HUES48 (cell line): ENCODE measurements around the gene TWSG1.
"Not testable (repeated sequence)": the region's sequence is repeated elsewhere in the genome, so short reads cannot be mapped to it uniquely, and the experiment has no call there.

ENCODE experiments used
- H3K27ac ChIP-seq: one replicate; pipeline ENCODE4 v1.7.0; 2013; ENCODE audit warnings: low read depth, low read length, inconsistent platforms
- H3K27me3 ChIP-seq: 2 replicates; pipeline ENCODE4 v1.6.1; 2013; ENCODE audit warnings: mild to moderate bottlenecking, low read length; ENCODE audit not compliant: control insufficient read depth, insufficient read depth
- H3K36me3 ChIP-seq: 2 replicates; pipeline ENCODE4 v1.6.1; 2013; ENCODE audit warnings: low read length; ENCODE audit not compliant: control insufficient read depth, insufficient read depth
- H3K4me1 ChIP-seq: 2 replicates; pipeline ENCODE4 v1.6.1; 2013; ENCODE audit warnings: mild to moderate bottlenecking, low read length; ENCODE audit not compliant: control insufficient read depth, insufficient read depth
- H3K4me3 ChIP-seq: 2 replicates; pipeline ENCODE4 v1.5.1; 2013; ENCODE audit warnings: mild to moderate bottlenecking, low read depth, low read length
- H3K9ac ChIP-seq: 2 replicates; pipeline ENCODE4 v1.6.1; 2013; ENCODE audit warnings: mild to moderate bottlenecking, low read depth, low read length, moderate library complexity
- H3K9me3 ChIP-seq: 2 replicates; pipeline ENCODE4 v1.6.1; 2013; ENCODE audit warnings: low read length; ENCODE audit not compliant: control insufficient read depth, insufficient read depth

The TWSG1 gene

DNA sequence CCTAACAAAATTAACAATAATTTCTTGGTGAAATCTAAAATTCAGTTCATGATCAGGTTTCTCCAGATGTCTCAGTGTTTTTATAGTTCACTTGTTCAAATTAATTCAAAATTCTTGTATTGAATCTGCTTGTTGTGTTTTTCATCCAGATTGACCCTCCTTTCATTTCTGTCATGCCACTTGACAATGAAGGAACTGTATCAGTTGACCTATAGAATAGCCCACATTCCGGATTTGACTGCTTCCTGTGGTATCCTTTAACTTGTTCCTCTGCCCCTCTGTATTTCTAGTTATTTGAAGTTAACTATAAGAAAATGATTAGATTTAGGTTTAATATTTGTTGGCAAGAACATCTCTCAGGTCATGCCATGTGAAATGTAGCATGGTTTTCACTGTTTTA, 53.3 kb downstream of the TWSG1 start:
- H3K9me3 ChIP-seq: peaks cover 7% of the 10 kb centered on the region; the same call in 1 of the 2 replicates

DNA sequence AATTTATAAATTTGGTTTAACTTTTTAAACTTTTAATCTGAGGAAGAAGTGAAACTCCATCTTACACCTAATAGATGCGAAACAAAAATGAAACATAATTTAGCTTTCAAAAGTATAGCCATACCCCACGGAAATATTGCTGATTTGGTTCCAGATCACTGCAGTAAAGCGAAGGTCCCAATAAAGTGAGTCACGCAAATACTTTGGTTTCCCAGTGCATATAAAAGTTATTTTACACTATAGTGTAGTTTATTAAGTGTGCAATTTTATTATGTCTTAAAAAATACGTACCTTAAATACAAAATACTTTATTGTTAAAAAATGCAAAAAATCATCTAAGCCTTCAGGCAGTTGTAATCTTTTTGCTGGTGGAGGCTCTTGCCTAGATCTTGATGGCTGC, 55.1 kb downstream of the TWSG1 start:
- no peaks in the 10 kb centered on the region for H3K27me3 ChIP-seq
- no peaks in the 10 kb centered on the region for H3K4me1 ChIP-seq
- H3K36me3 ChIP-seq: no peaks in the 10 kb centered on the region; the same call in 1 of the 2 replicates
- H3K27ac ChIP-seq: no peak overlapping the region
- H3K4me3 ChIP-seq: no peak overlapping the region
- no peak overlapping the region for H3K9ac ChIP-seq
- peaks cover 7% of the 10 kb centered on the region; the same call in 1 of the 2 replicates for H3K9me3 ChIP-seq

More for the DNA sequence above, 53.3 kb downstream of the TWSG1 start:
- no peaks in the 10 kb centered on the region for H3K4me1 ChIP-seq
- no peak overlapping the region for H3K4me3 ChIP-seq
- H3K9ac ChIP-seq: no peak overlapping the region
- H3K27me3 ChIP-seq: no peaks in the 10 kb centered on the region
- no peak overlapping the region for H3K27ac ChIP-seq
- no peaks in the 10 kb centered on the region; the same call in 1 of the 2 replicates for H3K36me3 ChIP-seq

DNA sequence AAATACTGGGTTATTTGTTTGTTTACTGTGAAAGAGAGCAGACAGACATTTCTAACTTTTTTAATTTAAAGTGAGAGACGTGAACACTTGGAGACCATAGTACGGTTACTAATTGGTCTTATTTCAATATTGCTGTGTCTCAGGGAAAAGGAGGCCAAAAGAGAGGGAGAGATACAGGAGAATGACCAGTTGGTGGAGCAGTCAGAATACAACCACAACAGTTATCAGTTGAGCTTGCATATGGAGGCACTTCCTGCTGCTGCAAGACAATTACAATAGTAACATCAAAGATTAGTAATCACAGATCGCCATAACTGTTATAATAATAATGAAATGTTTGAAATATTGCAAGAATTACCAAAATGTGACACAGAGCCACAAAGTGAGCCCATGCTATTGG, 58.2 kb downstream of the TWSG1 start:
- H3K9ac ChIP-seq: no peak overlapping the region
- no peak overlapping the region for H3K27ac ChIP-seq
- H3K36me3 ChIP-seq: peaks cover 6% of the 10 kb centered on the region
- no peaks in the 10 kb centered on the region for H3K27me3 ChIP-seq
- H3K4me1 ChIP-seq: no peaks in the 10 kb centered on the region
- no peak overlapping the region for H3K4me3 ChIP-seq
- peaks cover 7% of the 10 kb centered on the region; the same call in 1 of the 2 replicates for H3K9me3 ChIP-seq

DNA sequence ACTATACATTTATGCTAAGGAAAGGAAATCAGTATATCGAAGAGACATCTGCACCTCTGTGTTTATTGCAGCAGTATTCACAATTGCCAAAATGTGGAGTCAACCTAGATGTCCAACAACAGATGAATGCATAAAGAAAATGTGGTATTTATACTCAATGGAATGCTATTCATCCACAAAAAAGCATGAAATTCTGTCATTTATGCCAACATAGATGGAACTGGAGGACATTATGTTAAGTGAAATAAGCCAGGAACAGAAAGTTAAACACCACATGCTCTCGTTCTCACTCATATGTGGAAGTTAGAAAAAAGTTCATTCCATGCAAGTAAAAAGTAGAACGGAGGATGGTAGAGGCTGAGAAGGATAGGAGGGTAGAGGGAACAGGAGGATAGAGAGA, 59.5 kb downstream of the TWSG1 start:
- no peak overlapping the region for H3K4me3 ChIP-seq
- no peaks in the 10 kb centered on the region for H3K27me3 ChIP-seq
- no peak overlapping the region for H3K9ac ChIP-seq
- H3K36me3 ChIP-seq: peaks cover 6% of the 10 kb centered on the region
- no peak overlapping the region for H3K27ac ChIP-seq
- H3K4me1 ChIP-seq: no peaks in the 10 kb centered on the region
- H3K9me3 ChIP-seq: peaks cover 7% of the 10 kb centered on the region; the same call in 1 of the 2 replicates

DNA sequence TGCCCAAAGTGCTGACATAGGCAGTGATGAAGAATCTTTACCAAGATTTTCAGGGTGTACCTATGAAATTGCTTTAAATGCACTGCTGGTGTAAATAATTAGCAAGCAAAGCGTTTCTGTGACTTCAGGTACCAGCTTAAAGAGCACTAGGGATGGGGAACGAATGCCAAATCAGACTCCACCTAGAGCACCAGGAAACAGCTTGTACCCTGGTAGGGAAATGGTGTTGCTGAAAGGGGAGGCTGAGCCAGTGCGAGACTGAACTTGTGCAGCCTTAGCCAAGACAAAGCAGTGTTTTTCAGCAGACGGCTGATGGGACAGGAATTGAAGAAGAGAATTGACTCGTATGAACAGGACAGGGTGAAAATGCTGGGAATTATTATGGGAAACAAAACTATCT, 65.6 kb downstream of the TWSG1 start:
- H3K4me3 ChIP-seq: no peak overlapping the region
- no peak overlapping the region for H3K9ac ChIP-seq
- H3K27me3 ChIP-seq: no peaks in the 10 kb centered on the region
- H3K27ac ChIP-seq: no peak overlapping the region
- peaks cover 9% of the 10 kb centered on the region for H3K36me3 ChIP-seq
- H3K9me3 ChIP-seq: no peaks in the 10 kb centered on the region
- H3K4me1 ChIP-seq: no peaks in the 10 kb centered on the region

DNA sequence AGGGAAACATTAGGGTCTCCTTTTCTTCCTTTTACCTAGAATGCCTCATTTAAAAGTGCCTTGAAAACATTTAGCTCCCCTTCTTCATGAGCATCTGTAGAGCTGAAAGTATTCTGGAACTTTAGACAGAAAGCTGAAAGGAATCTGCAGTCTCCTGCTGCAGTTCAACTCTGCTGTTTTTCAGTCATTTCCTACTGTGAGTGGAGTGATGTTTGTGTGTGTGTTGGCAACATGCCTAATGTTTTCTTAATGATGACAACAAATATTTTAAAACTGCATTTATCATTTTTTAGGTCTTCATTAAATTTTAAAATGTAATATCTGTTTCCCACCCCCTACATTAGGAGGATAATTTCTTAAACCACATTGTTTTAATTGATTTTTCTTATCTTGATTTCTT, 66.6 kb downstream of the TWSG1 start:
- H3K4me3 ChIP-seq: no peak overlapping the region
- H3K36me3 ChIP-seq: peaks cover 9% of the 10 kb centered on the region
- no peak overlapping the region for H3K9ac ChIP-seq
- H3K4me1 ChIP-seq: no peaks in the 10 kb centered on the region
- no peak overlapping the region for H3K27ac ChIP-seq
- H3K9me3 ChIP-seq: no peaks in the 10 kb centered on the region
- no peaks in the 10 kb centered on the region for H3K27me3 ChIP-seq

DNA sequence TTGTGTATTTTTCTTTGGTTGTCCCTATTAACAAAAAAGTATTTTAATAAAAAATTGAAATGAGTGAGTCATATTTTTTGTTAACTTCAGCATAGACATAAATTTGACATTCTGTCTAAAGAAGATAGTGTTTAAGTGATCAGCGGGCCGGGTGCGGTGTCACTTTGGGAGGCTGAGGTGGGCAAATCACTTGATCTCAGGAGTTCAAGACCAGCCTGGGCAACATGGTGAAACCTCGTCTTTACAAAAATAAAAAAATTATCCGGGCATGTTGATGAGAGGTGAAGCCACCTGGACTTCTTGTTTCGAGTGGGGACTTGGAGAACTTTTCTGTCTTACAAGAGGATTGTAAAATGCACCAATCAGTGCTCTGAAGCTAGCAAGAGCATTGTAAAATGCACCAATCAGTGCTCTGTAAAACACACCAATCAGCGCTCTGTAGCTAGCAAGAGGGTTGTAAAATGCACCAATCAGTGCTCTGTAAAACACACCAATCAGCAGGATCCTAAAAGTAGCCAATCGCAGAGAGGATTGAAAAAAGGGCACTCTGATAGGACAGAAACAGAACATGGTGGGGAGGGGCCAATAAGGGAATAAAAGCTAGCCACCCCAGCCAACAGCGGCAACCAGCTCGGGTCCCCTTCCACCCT, 67.9 kb downstream of the TWSG1 start:
- not testable (repeated sequence) for H3K9me3 ChIP-seq, H3K9ac ChIP-seq, H3K4me3 ChIP-seq, H3K27me3 ChIP-seq, H3K36me3 ChIP-seq, H3K27ac ChIP-seq, H3K4me1 ChIP-seq

DNA sequence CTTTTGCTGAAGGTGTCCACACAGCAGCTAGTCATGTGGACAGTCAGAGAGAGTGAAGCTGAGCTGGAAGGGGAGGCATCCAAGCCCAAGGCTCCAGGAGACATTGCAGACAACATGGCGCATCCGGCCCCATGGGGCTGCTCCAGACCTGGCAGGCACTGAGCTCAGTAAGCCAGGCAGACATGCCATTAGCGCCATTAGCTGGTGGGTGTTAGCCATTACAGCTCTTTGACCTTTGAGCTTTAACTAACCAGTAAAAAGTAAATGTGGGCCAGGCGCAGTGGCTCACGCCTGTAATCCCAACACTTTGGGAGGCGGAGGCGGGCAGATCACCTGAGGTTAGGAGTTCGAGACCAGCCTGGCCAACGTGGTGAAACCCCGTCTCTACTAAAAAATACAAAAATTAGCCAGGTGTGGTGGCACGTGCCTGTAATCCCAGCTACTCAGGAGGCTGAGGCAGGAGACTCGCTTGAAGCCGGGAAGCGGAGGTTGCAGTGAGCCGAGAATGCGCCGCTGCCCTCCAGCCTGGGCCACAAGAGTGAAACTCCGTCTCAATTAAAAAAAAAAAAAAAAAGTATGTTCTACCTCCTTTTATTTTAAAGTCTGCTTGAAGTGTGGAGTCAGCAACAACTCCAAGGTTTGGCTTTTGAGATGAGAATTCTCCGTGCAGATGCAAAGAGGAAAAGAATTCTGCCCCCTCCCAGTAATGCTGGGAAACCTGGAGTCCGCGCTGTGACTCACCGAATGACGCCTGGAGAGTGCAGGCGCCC, 69.4 kb downstream of the TWSG1 start:
- H3K4me1 ChIP-seq: no peaks in the 10 kb centered on the region
- H3K36me3 ChIP-seq: peaks cover 4% of the 10 kb centered on the region; the same call in 1 of the 2 replicates
- no peak overlapping the region for H3K4me3 ChIP-seq
- H3K27ac ChIP-seq: no peak overlapping the region
- H3K9me3 ChIP-seq: no peaks in the 10 kb centered on the region
- no peaks in the 10 kb centered on the region for H3K27me3 ChIP-seq
- no peak overlapping the region for H3K9ac ChIP-seq

DNA sequence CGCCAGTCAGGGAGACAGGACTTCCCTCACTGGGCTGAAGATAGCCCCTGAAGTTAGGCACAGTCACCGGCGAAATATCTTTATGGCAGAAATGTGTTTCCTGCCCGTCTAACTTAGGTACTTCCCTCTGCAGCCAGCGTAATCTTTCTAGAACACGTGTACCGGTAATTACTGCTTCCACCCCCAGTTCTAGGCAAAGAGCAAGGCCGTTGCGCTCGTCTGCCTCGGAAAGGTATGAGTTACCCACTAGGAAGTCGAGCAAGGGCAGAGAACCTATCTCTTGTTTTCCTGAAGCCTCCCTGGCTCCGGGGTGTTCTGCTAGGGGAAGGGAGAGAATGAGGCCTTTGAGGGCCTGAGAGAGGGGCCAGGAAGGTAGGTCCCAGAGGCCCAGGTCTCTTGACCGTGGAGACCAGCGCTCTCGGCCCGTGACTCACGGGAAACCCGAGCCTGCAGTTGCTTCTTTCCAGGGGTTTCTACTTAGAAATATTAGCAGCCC, 70.0 kb downstream of the TWSG1 start:
- Histone ChIP-seq H3K27me3 (no peaks in the 10 kb centered on the region), H3K4me3 (no peak overlapping the region), H3K9ac (no peak overlapping the region), H3K27ac (no peak overlapping the region), H3K9me3 (no peaks in the 10 kb centered on the region), H3K36me3 (no peaks in the 10 kb centered on the region), H3K4me1 (no peaks in the 10 kb centered on the region)

DNA sequence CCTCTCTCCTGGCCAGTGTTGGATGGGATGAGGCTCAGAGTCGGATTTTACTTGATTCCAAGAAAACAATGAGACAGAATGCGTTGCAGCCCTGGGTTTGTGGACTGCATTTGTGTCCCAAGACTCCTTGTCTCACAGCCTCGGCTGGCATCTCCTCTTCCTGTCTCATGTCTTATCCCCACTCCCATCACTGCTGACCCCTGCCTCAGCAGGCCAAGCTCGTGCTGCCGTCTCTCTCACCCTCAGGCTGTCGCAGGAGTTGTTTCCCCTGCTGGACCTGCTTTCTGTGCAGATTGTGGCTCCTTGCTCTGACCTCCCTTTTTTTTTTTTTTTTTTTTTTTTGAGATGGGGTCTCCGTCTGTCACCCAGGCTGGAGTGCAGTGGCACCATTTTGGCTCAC, 70.6 kb downstream of the TWSG1 start:
- Histone ChIP-seq H3K4me1 (no peaks in the 10 kb centered on the region), H3K36me3 (no peaks in the 10 kb centered on the region), H3K9ac (no peak overlapping the region), H3K9me3 (peaks cover 2% of the 10 kb centered on the region; the same call in 1 of the 2 replicates), H3K4me3 (no peak overlapping the region), H3K27ac (no peak overlapping the region), H3K27me3 (no peaks in the 10 kb centered on the region)

DNA sequence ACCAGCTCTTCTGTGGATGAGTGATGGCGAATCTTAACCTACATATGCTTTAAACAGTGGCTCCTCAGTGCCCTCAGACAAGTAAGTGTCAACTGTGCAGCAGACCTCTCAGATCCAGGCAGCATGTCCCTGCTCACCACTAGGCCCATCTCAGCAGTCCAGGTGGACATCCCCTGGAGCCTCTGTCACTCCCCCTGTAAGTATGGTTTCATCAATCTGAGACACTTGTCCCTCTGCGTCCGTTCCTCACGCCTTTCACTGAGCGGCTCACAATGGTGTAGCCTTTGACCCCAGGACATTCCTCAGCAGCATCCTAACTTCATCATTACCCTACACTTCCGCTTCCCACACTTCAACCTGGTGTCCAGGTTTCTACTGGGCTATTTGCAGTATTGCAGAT, 71.4 kb downstream of the TWSG1 start:
- Histone ChIP-seq H3K36me3 (no peaks in the 10 kb centered on the region), H3K9me3 (peaks cover 9% of the 10 kb centered on the region), H3K27me3 (no peaks in the 10 kb centered on the region), H3K4me1 (no peaks in the 10 kb centered on the region), H3K27ac (no peak overlapping the region), H3K4me3 (no peak overlapping the region), H3K9ac (no peak overlapping the region)
